ENCODE data around the gene TMEM259. TPM values are rescaled to one million over a fixed set of nuclear protein-coding genes. Genes with fewer than 3 reads are reported as not detected.

TMEM259 gene
- total and polyA plus RNA-seq, 9 of the 15 experiments (the other 6 are each of a cell fraction or from before 2014, with no cell fraction given): 0.52 to 231 (median 63.6) TPM

DNA sequence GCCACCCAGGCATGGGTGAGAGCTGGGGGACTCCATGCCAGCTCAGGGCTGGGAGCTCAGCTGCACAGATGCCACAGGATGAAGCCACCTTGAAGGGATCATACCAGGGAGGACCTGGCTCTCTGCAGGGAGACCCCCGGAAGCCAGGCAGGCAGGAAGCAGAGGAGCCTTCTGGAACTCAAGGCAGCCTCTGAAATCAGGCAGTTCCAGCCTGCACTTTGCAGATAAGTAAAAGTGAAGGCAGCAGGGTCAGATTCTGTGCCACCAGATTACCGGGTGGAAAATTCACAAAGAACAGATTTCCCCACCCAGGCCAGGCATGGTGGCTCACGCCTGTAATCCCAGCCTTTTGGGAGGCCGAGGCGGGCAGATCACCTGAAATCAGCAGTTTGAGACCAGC is 2.5 kb downstream of the TMEM259 start (continued):
- TF ChIP-seq ZNF140 (CRISPR knock-in tag; IDR thresholded peaks at IDR 0.05) (no peak), NELFE (IDR thresholded peaks at IDR 0.05; ENCODE audit: insufficient read depth, insufficient read length) (no peak), COPS2 (conservative IDR thresholded peaks at IDR 0.05) (no peak), STAT5A (IDR thresholded peaks at IDR 0.05; ENCODE audit: borderline replicate concordance, low read length) (peak; percentile 48; the same call in 1 of the 2 replicates), NCOR1 (IDR thresholded peaks at IDR 0.05) (peak; percentile 74), ZFX (CRISPR knock-in tag; IDR thresholded peaks at IDR 0.05) (0 out of 2 replicates have a peak, but pooled peaks have one; percentile 24), MAFF (IDR thresholded peaks at IDR 0.05; ENCODE audit: low read length) (no peak), SMARCA4 (IDR thresholded peaks at IDR 0.05) (peak; percentile 49; the same call in 1 of the 2 replicates), ETV1 (tag; conservative IDR thresholded peaks at IDR 0.05; ENCODE audit: low read depth) (no peak), EP400 (IDR thresholded peaks at IDR 0.05) (no peak), ARID2 (IDR thresholded peaks at IDR 0.05) (no peak), CBFA2T2 (conservative IDR thresholded peaks at IDR 0.05) (peak; percentile 85), FOXA1 (IDR thresholded peaks at IDR 0.05; ENCODE audit: borderline replicate concordance) (no peak), POLR2AphosphoS2 (IDR thresholded peaks at IDR 0.05; ENCODE audit: low read length) (no peak), ZNF23 (CRISPR knock-in tag; IDR thresholded peaks at IDR 0.05) (no peak), FIP1L1 (IDR thresholded peaks at IDR 0.05; ENCODE audit: low read depth, low read length, poor library complexity, severe bottlenecking) (no peak), JUN (IDR thresholded peaks at IDR 0.05; ENCODE audit: borderline replicate concordance, low read depth, low read length) (no peak), JUN (CRISPR knock-in tag; IDR thresholded peaks at IDR 0.05; ENCODE audit: borderline replicate concordance) (no peak), KLF10 (CRISPR knock-in tag; IDR thresholded peaks at IDR 0.05) (no peak), SNRNP70 (optimal IDR thresholded peaks at IDR 0.05; ENCODE audit: low read depth, low read length) (no peak), ZNF77 (CRISPR knock-in tag; IDR thresholded peaks at IDR 0.05) (no peak), POLR2AphosphoS5 (IDR thresholded peaks at IDR 0.05; ENCODE audit: control insufficient read depth, insufficient read depth, low read depth, low read length) (peak; percentile 62; the same call in 1 of the 2 replicates), SMAD3 (CRISPR knock-in tag; conservative IDR thresholded peaks at IDR 0.05) (no peak), ZBTB26 (CRISPR knock-in tag; IDR thresholded peaks at IDR 0.05) (no peak)
- TF ChIP-seq, protein P1, sequence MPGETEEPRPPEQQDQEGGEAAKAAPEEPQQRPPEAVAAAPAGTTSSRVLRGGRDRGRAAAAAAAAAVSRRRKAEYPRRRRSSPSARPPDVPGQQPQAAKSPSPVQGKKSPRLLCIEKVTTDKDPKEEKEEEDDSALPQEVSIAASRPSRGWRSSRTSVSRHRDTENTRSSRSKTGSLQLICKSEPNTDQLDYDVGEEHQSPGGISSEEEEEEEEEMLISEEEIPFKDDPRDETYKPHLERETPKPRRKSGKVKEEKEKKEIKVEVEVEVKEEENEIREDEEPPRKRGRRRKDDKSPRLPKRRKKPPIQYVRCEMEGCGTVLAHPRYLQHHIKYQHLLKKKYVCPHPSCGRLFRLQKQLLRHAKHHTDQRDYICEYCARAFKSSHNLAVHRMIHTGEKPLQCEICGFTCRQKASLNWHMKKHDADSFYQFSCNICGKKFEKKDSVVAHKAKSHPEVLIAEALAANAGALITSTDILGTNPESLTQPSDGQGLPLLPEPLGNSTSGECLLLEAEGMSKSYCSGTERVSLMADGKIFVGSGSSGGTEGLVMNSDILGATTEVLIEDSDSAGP (CRISPR knock-in tag; IDR thresholded peaks at IDR 0.05): no peak
- TF ChIP-seq, protein P2, sequence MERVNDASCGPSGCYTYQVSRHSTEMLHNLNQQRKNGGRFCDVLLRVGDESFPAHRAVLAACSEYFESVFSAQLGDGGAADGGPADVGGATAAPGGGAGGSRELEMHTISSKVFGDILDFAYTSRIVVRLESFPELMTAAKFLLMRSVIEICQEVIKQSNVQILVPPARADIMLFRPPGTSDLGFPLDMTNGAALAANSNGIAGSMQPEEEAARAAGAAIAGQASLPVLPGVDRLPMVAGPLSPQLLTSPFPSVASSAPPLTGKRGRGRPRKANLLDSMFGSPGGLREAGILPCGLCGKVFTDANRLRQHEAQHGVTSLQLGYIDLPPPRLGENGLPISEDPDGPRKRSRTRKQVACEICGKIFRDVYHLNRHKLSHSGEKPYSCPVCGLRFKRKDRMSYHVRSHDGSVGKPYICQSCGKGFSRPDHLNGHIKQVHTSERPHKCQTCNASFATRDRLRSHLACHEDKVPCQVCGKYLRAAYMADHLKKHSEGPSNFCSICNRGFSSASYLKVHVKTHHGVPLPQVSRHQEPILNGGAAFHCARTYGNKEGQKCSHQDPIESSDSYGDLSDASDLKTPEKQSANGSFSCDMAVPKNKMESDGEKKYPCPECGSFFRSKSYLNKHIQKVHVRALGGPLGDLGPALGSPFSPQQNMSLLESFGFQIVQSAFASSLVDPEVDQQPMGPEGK (CRISPR knock-in tag; IDR thresholded peaks at IDR 0.05; ENCODE audit: borderline replicate concordance): no peak
